B cell (primary cell): ENCODE measurements around the gene PDE11A. TPM values are rescaled to one million over a fixed set of nuclear protein-coding genes. Genes with fewer than 3 reads are reported as not detected.
A peak's percentile ranks its signal among the peaks of the same experiment; 100 is the strongest.

Experiments used
- ATAC-seq: fragments of 200-7000 bp; cut with Tn5 transposase; one replicate; pipeline ENCODE4 v1.10.0; 2021; ENCODE audit warnings: low read depth, mild to moderate bottlenecking, moderate number of reproducible peaks, moderate library complexity
- CTCF ChIA-PET: fragments of 350-600 bp; sonication (Branson Sonifier 250); formaldehyde crosslinking; loops from one replicate; lab custom pipeline; 2021; ENCODE audit warnings: antibody characterized with exemption, inconsistent platforms; lab: Charles Lee
- POLR2A ChIA-PET: fragments of 350-600 bp; sonication (Branson Sonifier 250); formaldehyde crosslinking; loops from one replicate; lab custom pipeline; 2021; ENCODE audit warnings: antibody characterized with exemption; lab: Charles Lee
- DNase-seq: peaks from one replicate; pipeline ENCODE4 v3.0.0; 2013
- H2AFZ ChIP-seq: 2 replicates; pipeline ENCODE4 v1.6.1; 2012; ENCODE audit warnings: mild to moderate bottlenecking, low read depth, low read length; ENCODE audit not compliant: insufficient read depth, poor library complexity, severe bottlenecking
- H3K27ac ChIP-seq, 2 donors: 1 replicate in 1 of 2; 2 replicates in 1 of 2; pipeline ENCODE4 v1.5.1; 2012 to 2013; ENCODE audit warnings: low read length in 2 of 2, mild to moderate bottlenecking in 2 of 2, moderate library complexity in 1 of 2
- H3K27me3 ChIP-seq, 4 experiments: fragments of 200-600 bp in 1 of 4; sonication (generic) in 1 of 4; replicated peaks in 1 of 4; 1 replicate in 2 of 4; 2 replicates in 2 of 4; pipeline versions ENCODE4 v1.6.1 to v1.7.0; 2013 to 2016; ENCODE audit warnings: low read length in 3 of 4, mild to moderate bottlenecking in 2 of 4, mixed read lengths in 1 of 4, moderate library complexity in 1 of 4; ENCODE audit not compliant: insufficient read depth in 4 of 4, control insufficient read depth in 3 of 4; ENCODE audit errors: control extremely low read depth in 1 of 4
- H3K36me3 ChIP-seq, 2 experiments: replicated peaks in 1 of 2; 1 replicate in 1 of 2; 2 replicates in 1 of 2; pipeline versions ENCODE4 v1.6.1 to v1.7.1; 2013; ENCODE audit warnings: low read length in 1 of 2; ENCODE audit not compliant: insufficient read depth in 2 of 2, control insufficient read depth in 1 of 2; ENCODE audit errors: control extremely low read depth in 1 of 2, extremely low read depth in 1 of 2
- H3K4me1 ChIP-seq, 2 donors: fragments of 200-600 bp in 1 of 2; sonication (generic) in 1 of 2; 1 replicate in 1 of 2; 2 replicates in 1 of 2; pipeline versions ENCODE4 v1.5.1 to v1.6.1; 2013 to 2017; ENCODE audit warnings: low read length in 2 of 2; ENCODE audit not compliant: control insufficient read depth in 2 of 2, insufficient read depth in 2 of 2
- H3K4me2 ChIP-seq: replicated peaks from 2 replicates; pipeline ENCODE3; 2012; ENCODE audit warnings: mild to moderate bottlenecking, low read depth, low read length; ENCODE audit not compliant: poor library complexity, severe bottlenecking
- H3K4me3 ChIP-seq, 5 experiments: fragments of 200-600 bp in 1 of 5; sonication (generic) in 1 of 5; 1 replicate in 3 of 5; 2 replicates in 2 of 5; pipeline versions ENCODE4 v1.5.1 to v1.7.0; 2011 to 2016; ENCODE audit warnings: low read length in 4 of 5, mild to moderate bottlenecking in 4 of 5, low read depth in 2 of 5, control low read depth in 1 of 5, moderate library complexity in 1 of 5; ENCODE audit not compliant: insufficient read depth in 1 of 5; ENCODE audit errors: control extremely low read depth in 1 of 5, extremely low read depth in 1 of 5
- H3K79me2 ChIP-seq: fragments of 200-600 bp; sonication (generic); one replicate; pipeline ENCODE4 v1.6.0; 2016; ENCODE audit warnings: low read length; ENCODE audit not compliant: control insufficient read depth, insufficient read depth
- H3K9ac ChIP-seq: fragments of 200-600 bp; sonication (generic); 2 replicates; pipeline ENCODE4 v1.6.1; 2017; ENCODE audit warnings: mild to moderate bottlenecking, low read length, moderate library complexity
- H3K9me3 ChIP-seq, 3 donors: one replicate each; pipeline versions ENCODE4 v1.6.1 to v1.7.1; 2013; ENCODE audit warnings: low read length in 2 of 3; ENCODE audit not compliant: control insufficient read depth in 2 of 3, insufficient read depth in 1 of 3; ENCODE audit errors: control extremely low read depth in 1 of 3
- H4K20me1 ChIP-seq: 2 replicates; pipeline ENCODE4 v1.6.0; 2012; ENCODE audit warnings: mild to moderate bottlenecking, low read length; ENCODE audit not compliant: insufficient read depth, control insufficient read depth, poor library complexity, severe bottlenecking
- H3K27ac Mint-ChIP-seq: one replicate; pipeline ENCODE4 v1.8.0; 2021; ENCODE audit warnings: mixed read lengths
- H3K27me3 Mint-ChIP-seq: one replicate; pipeline ENCODE4 v1.8.0; 2021; ENCODE audit warnings: mixed read lengths
- H3K4me1 Mint-ChIP-seq: one replicate; pipeline ENCODE4 v1.8.0; 2021; ENCODE audit warnings: mixed read lengths
- H3K4me3 Mint-ChIP-seq: one replicate; pipeline ENCODE4 v1.8.0; 2021; ENCODE audit warnings: mixed read lengths
- H3K9me3 Mint-ChIP-seq: one replicate; pipeline ENCODE4 v1.8.0; 2022; ENCODE audit warnings: mixed read lengths; ENCODE audit not compliant: insufficient read depth
- EZH2 ChIP-seq: IDR thresholded peaks from 2 replicates; pipeline ENCODE4 v1.6.1; 2012; ENCODE audit warnings: borderline replicate concordance, low read depth, mild to moderate bottlenecking, moderate library complexity, low read length; ENCODE audit not compliant: insufficient read depth, poor library complexity, severe bottlenecking
- WGBS: methylation state at CpG from one replicate; pipeline ENCODE4 v1.1.5; 2013; ENCODE audit warnings: missing lambda C conversion rate; ENCODE audit not compliant: insufficient coverage; 5-methylcytosine and 5-hydroxymethylcytosine counted together
- intact Hi-C: fragments of 100-400 bp; cut with micrococcal nuclease; formaldehyde crosslinking; loops from one replicate; pipeline ENCODE4 v1.10.0; 2022
- polyA plus RNA-seq: library from polyadenylated mRNA; depleted of rRNA; stranded (reverse); fragments of >200 nt; gene quantifications from 2 replicates; pipeline ENCODE4 v1.2.3, GENCODE V29; 2012
- total RNA-seq, 2 donors: library from RNA; stranded (reverse); fragments of 120-200 nt in 1 of 2; gene quantifications; 1 replicate in 1 of 2; 2 replicates in 1 of 2; pipeline versions ENCODE4 v1.2.3 to v1.2.4, GENCODE V29; 2013 to 2022
- TF ChIP-seq, protein P1 (sequence below): fragments of 200-600 bp; IDR thresholded peaks from one replicate; pipeline ENCODE4 v1.8.0; 2022; ENCODE audit warnings: antibody characterized with exemption, mild to moderate bottlenecking

The PDE11A gene
- total and polyA plus RNA-seq, 2 donors (not counting 1 experiment from before 2014, with no cell fraction given): 0.25 TPM; not detected in 1

DNA sequence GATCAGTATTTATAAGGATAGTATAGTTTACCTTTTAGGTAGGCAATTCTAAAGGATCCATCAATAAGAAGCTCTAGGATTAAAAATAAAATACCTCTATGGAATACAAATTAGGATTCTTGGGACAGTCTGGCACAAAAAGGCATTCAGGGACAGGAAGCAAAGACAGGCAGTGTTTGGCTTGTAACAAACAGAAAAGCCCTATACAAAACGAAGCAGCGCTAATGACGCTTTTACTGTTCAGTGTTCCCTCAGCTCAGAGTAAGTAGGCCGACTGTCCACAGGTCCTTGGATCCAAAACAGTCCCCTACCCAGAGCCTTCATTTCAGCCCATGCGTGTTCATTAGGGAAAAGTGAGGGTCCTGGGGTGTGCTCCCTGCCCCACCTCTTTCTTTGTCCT is 443.7 kb downstream of the PDE11A start:
- H3K27ac Mint-ChIP-seq: no peak overlapping the region
- peaks cover 10% of the 10 kb centered on the region for H3K4me1 Mint-ChIP-seq
- Histone ChIP-seq H3K9ac (no peak overlapping the region), H3K4me3 (no peak overlapping the region), H3K27me3 (no peaks in the 10 kb centered on the region), H3K79me2 (no peaks in the 10 kb centered on the region), H4K20me1 (no peaks in the 10 kb centered on the region), H3K4me1 (no peaks in the 10 kb centered on the region), H3K9me3 (no peaks in the 10 kb centered on the region), H3K27ac (no peak overlapping the region), H3K36me3 (no peaks in the 10 kb centered on the region), H2AFZ (no peak overlapping the region), H3K4me2 (no peak overlapping the region)
- H3K4me3 Mint-ChIP-seq: no peak overlapping the region
- no peak for DNase-seq
- ChIA-PET CTCF (interaction anchor here (0.6 to 1.5 kb wide), 3 partner anchors 268 to 1012 kb away, joined by 3 to 4 read pairs (median 4); no protein-coding TSS in a partner anchor), POLR2A (no interaction called here)
- no peak for TF ChIP-seq EZH2
- TF ChIP-seq, protein P1, sequence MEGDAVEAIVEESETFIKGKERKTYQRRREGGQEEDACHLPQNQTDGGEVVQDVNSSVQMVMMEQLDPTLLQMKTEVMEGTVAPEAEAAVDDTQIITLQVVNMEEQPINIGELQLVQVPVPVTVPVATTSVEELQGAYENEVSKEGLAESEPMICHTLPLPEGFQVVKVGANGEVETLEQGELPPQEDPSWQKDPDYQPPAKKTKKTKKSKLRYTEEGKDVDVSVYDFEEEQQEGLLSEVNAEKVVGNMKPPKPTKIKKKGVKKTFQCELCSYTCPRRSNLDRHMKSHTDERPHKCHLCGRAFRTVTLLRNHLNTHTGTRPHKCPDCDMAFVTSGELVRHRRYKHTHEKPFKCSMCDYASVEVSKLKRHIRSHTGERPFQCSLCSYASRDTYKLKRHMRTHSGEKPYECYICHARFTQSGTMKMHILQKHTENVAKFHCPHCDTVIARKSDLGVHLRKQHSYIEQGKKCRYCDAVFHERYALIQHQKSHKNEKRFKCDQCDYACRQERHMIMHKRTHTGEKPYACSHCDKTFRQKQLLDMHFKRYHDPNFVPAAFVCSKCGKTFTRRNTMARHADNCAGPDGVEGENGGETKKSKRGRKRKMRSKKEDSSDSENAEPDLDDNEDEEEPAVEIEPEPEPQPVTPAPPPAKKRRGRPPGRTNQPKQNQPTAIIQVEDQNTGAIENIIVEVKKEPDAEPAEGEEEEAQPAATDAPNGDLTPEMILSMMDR: no peak
- intact Hi-C loops: no loop called here
- WGBS: 70% methylated on average over 4 of the region's 5 CpGs
- H3K27me3 Mint-ChIP-seq: peaks cover 13% of the 10 kb centered on the region
- no peak for ATAC-seq
- no peaks in the 10 kb centered on the region for H3K9me3 Mint-ChIP-seq

DNA sequence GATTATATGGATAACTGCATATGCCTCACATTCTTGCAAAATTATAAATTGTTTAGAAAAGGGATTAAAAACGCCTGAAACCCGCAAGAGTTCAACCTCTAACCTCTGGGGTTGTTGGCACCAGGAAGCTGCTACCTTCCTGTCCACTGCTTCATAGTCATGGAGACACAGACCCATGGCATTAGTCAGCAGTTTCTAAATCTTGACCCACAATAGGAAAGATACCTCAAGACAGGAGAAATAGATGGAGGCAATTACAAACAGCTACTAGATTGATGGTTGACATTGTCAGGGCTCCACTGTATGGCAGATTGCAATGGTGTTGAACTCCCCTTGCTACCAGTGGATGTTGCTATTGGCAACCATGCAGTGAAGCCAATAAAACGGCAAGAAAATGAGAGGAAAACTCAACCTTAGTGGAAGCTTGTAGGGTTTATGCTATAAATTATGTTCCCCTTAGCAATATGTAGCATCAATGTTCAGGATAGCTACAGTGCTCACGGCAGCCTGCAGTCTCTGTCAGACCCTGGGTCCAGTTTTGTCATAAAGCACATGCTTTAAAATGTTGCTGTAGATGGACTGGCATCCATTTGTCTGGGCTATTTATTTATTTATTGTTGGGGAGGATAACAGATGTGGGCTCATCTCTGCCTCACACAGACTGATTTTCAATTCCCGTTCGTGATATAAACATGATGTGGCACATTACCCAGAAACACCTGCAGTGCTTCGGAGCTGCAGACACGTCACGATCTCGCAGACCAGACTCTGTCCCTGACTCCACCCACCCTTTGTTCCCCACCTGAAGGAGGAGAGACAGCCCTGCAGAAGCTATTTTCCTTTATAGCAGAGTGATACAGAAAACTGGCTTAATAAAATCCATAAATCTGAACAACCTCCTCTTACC is 446.6 kb downstream of the PDE11A start:
- Histone ChIP-seq H3K4me3 (no peak overlapping the region), H3K79me2 (no peaks in the 10 kb centered on the region), H3K27me3 (no peaks in the 10 kb centered on the region), H3K9me3 (no peaks in the 10 kb centered on the region), H4K20me1 (no peaks in the 10 kb centered on the region), H3K27ac (no peak overlapping the region), H3K4me1 (no peaks in the 10 kb centered on the region), H2AFZ (peak overlapping the region; percentile 23), H3K9ac (no peak overlapping the region), H3K4me2 (no peak overlapping the region), H3K36me3 (no peaks in the 10 kb centered on the region)
- Mint-ChIP-seq H3K27ac (peak overlapping the region; percentile 20), H3K4me3 (peak overlapping the region; percentile 34), H3K9me3 (no peaks in the 10 kb centered on the region), H3K4me1 (peaks cover 7% of the 10 kb centered on the region), H3K27me3 (peaks cover 13% of the 10 kb centered on the region)
- WGBS: 56% methylated on average over 6 of the region's 10 CpGs
- POLR2A ChIA-PET: interaction anchor here (0.6 to 0.7 kb wide), 2 partner anchors 11 to 15 kb away, joined by 3 to 4 read pairs; no protein-coding TSS in a partner anchor
- intact Hi-C loops: no loop called here
- CTCF ChIA-PET: interaction anchor here (1.8 kb wide), 1 partner anchor 16 kb away, joined by 4 read pairs; no protein-coding TSS in a partner anchor
- ATAC-seq (peak; percentile 47), DNase-seq (peak; percentile 34)
- TF ChIP-seq EZH2: no peak
- TF ChIP-seq, protein P1: no peak
